A172 (cell line): ENCODE measurements around the gene ING4. TPM values are rescaled to one million over a fixed set of nuclear protein-coding genes. Genes with fewer than 3 reads are reported as not detected.

ENCODE experiments used
- DNase-seq: peaks from one replicate; pipeline ENCODE4 v3.0.0-alpha.2; 2015; ENCODE audit warnings: low spot score
- total RNA-seq: library from RNA; depleted of rRNA; stranded (reverse); fragments of >200 nt; shearing (Covaris generic); gene quantifications from 2 replicates; pipeline ENCODE4 v1.2.3, GENCODE V29; 2014

The ING4 gene
- total RNA-seq, 1 experiment from 2014 or later, result 23.7 TPM

- DNase-seq, result peak; percentile 79
These were observed 26.9 kb downstream of the ING4 start, which contains the start of gene LPAR5 for GRCh38 chr12:6635856-6636531. LPAR5 (minus strand) TSS chr12:6635959; CDS start chr12:6621248, 14,711 bp downstream.

GRCh38 chr12:6635375-6635855, 27.5 kb downstream of the ING4 start:
- DNase-seq, result no peak

DNA sequence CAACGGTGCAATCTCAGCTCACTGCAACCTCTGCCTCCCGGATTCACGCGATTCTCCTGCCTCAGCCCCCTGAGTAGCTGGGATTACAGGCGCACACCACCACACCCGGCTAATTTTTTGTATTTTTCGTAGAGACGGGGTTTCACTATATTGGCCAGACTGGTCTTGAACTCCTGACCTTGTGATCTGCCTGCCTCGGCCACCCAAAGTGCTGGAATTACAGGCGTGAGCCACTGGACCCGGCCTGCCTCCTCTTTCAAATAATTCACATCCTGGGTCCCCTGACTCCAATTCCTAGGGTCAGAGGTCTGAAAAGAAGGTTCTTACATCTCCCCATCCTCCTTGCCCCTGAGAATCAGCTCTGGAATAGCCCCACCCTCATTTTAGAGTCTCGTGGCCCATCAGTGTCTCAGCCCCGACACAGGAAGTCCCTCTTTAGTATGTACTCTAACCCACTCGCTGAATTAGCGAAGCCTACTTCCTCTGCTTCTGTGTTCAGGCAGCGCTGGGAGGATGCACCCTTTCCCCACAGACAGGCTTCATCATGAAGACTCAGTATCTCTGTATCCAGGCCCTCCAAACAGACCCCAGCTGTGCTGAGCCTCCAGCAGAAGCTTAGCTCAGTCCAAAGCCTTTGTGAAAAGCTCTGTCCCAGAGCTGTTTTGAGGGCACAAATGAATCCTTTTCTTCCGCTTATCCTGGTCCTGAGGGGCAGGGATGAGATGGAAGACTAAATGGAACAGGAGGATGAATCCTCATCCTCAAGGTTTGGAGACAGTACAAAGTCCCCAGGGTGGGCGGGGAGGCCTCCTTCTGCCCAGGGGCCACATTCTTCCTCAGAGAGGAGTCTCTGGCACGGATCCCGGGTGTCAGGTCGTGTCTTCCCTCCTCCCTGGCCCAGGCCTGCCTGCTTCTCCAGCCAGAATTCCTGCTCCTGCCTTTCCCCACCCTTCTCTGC, 30.6 kb downstream of the ING4 start:
- no peak for DNase-seq

- no peak for DNase-seq
These were observed 31.4 kb downstream of the ING4 start for GRCh38 chr12:6631549-6631961.

- no peak for DNase-seq
These were observed 32.2 kb downstream of the ING4 start for GRCh38 chr12:6630736-6631135.

DNA sequence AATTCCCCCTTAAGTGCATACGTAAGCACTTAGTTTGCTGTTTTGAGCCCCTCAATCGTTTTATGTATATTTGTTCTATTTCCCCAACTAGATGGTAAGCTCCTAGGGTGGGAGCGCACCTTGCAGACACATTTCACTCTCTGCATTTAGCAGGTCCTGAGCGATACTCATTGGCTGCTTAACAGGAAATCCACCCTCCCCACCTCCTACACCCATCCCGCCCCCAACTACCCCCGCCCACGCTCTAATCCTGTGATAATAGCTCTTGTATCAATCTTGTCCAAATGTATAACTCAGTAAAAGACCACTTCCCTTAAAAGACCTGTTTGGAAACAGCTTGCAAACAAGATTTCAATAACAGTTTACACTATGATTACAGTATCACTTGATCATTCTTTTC, 35.3 kb downstream of the ING4 start:
- DNase-seq, result no peak

GRCh38 chr12:6626654-6627283, 36.1 kb downstream of the ING4 start:
- DNase-seq, result no peak

GRCh38 chr12:6620885-6621274, 42.0 kb downstream of the ING4 start:
- DNase-seq, result no peak

GRCh38 chr12:6620137-6620884, 42.6 kb downstream of the ING4 start:
- no peak for DNase-seq

DNA sequence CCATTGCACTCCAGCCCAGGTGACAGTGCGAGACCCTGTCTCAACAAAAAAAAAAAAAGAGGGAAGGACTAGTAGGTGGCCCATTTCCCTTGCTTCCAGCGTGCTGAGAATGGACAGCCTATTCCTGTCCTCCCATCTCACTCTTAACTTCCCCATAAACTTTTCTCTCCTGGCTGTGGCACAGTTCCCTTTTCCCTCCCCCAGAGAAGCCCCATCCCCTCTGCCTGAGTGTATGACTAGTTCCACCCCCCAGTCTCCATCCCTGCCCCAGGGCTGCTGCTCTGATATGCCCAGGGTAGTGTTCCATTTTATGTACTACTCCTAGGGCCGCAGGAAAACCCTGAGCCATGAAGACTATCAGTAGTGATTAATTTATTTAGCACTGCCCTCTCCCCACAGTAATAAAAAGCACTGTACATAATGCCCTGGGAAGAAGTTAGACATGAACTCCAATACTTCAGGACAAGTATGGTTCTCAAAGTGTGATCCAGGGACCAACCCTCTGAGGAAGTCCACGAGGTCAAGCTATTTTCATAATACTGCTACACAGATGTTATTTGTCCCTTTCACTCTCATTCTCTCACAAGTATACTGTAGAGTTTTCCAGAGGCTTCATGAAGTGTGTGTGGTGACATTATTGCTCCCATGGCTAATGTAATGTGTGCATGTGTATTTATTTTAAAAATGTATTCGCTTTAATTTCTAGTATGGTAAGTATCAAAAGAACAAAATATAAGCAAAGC, 44.3 kb downstream of the ING4 start:
- no peak for DNase-seq

GRCh38 chr12:6615802-6616201, 47.1 kb downstream of the ING4 start:
- no peak for DNase-seq

DNA sequence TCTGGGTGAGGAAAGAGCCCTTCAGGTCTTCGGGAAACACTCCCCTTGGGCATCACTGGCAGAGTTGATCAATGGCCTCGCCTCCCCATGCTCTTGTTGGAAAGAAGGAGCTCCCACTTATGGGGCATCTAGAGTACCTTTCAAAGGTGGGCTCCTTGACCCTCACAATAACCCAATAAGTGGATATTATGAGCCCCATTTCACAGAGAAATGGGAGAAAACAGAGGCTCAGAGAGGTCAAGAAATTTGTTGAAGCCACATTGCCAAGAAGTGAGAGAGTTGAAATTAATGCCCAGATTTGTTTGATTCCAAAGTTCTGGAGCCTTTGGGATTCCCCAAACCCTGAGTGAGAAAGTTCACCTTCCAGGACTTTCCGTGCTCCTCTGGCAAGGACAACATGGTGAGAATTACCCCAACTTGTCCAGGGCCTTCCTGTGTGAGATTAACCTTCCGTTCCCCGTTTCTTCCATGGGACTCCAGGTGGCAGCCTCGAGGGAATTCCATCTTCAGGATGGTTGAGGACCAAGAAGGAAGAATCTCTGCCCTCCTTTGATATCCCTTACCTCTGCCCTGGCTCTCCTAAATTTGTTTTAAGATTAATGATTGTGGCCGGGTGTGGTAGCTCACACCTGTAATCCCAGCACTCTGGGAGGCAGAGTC, 48.3 kb downstream of the ING4 start:
- no peak for DNase-seq

GRCh38 chr12:6613776-6614512, 49.0 kb downstream of the ING4 start:
- DNase-seq, result peak; percentile 92

GRCh38 chr12:6613015-6613775, 49.7 kb downstream of the ING4 start:
- DNase-seq, result peak; percentile 86

DNA sequence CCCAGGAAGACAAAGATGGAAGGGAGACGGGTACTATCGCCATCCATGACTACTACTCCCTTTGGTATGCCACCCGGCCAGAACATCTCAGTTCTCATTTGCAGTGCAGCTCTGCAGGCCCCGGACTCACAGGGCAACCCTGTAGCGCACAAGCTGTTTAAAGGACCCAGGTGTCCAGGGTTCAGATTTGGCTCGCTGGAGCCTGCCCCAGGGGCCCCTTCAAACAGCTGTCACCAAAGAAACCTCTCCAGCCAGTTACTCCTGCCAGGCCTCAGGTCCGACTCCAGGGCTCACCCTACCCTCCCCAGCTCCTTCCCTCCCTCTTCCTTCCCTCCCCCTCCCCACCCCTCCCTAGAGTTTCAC, 50.3 kb downstream of the ING4 start:
- DNase-seq, result no peak

DNA sequence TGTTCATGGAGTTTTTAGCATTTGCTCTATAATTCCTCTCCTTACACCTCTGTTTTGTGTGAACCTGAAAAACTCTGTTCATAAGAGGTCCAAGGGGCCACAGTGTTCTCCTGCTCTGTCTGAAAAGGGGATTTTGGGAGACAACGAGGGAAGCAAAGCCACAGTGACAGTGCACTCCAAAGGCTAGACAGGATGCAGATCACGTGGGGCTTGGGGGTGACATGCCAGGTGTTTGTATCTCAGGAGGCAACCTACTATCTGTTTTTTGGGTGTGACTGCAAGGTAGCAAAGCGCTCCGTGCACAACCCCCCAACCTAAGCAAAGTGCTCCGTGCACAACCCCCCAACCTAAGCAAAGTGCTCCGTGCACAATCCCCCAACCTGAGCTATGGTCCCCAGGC, 50.7 kb downstream of the ING4 start:
- no peak for DNase-seq

GRCh38 chr12:6608592-6609281, 54.2 kb downstream of the ING4 start:
- no peak for DNase-seq
